Upper lobe of left lung (tissue), 4 donors: ENCODE results near the gene MORC4.

Source experiments
- EP300 ChIP-seq, 4 donors: sonication (generic); formaldehyde crosslinking; IDR thresholded peaks; one replicate each; pipeline ENCODE4 v1.5.1; 2017; ENCODE audit warnings: antibody characterized with exemption in 4 of 4, control low read depth in 2 of 4
- POLR2A ChIP-seq, 4 donors: fragments of 450-650 bp; IDR thresholded peaks; one replicate each; pipeline ENCODE4 v1.5.1; 2016 to 2017; ENCODE audit warnings: antibody characterized with exemption in 4 of 4, mild to moderate bottlenecking in 2 of 4
- POLR2AphosphoS5 ChIP-seq, 2 donors: sonication (generic); formaldehyde crosslinking; IDR thresholded peaks; one replicate each; pipeline ENCODE4 v1.5.1; 2017; ENCODE audit warnings: antibody characterized with exemption in 2 of 2
- TF ChIP-seq, protein P1 (sequence below), 6 experiments: fragments of 450-650 bp in 4 of 6; fragments of 200-600 bp in 2 of 6; sonication (generic) in 2 of 6; IDR thresholded peaks; one replicate each; pipeline ENCODE4 v1.5.1; 2016 to 2019; ENCODE audit warnings: antibody characterized with exemption in 6 of 6

DNA sequence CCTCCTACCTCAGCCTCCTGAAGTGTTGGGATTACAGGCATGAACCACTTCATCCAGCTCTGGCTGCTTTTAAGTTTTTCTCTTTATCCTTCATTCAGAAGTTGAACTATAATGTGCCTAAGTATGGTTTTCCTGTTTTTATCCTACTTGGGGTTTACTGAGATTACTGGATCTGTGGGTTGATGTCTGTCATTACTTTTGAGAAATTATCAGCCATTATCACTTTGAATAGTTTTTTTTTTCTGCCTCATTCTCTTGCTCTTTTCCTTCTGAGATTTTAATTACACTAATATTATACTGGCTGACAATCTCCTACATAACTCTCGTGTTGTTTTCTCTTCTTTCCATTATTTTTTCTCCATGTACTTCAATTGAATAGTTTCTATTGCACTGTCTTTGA is 47.6 kb upstream of the MORC4 start:
- TF ChIP-seq, protein P1, sequence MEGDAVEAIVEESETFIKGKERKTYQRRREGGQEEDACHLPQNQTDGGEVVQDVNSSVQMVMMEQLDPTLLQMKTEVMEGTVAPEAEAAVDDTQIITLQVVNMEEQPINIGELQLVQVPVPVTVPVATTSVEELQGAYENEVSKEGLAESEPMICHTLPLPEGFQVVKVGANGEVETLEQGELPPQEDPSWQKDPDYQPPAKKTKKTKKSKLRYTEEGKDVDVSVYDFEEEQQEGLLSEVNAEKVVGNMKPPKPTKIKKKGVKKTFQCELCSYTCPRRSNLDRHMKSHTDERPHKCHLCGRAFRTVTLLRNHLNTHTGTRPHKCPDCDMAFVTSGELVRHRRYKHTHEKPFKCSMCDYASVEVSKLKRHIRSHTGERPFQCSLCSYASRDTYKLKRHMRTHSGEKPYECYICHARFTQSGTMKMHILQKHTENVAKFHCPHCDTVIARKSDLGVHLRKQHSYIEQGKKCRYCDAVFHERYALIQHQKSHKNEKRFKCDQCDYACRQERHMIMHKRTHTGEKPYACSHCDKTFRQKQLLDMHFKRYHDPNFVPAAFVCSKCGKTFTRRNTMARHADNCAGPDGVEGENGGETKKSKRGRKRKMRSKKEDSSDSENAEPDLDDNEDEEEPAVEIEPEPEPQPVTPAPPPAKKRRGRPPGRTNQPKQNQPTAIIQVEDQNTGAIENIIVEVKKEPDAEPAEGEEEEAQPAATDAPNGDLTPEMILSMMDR (IDR thresholded peaks at IDR 0.05), result no peak
- no peak for TF ChIP-seq POLR2A (IDR thresholded peaks at IDR 0.05)
- no peak for TF ChIP-seq EP300 (IDR thresholded peaks at IDR 0.05)
- no peak for TF ChIP-seq POLR2AphosphoS5 (IDR thresholded peaks at IDR 0.05)
